Fibroblast of skin of right quadriceps (primary cell): ENCODE results near the gene SLC3A2.
A peak's percentile ranks its signal among the peaks of the same experiment; 100 is the strongest.

Experiments used
- DNase-seq: peaks from one replicate; pipeline ENCODE4 v3.0.0-alpha.2; 2013

SLC3A2 gene

GRCh38 chr11:62912268-62912667, 31.6 kb downstream of the SLC3A2 start:
- no peak for DNase-seq

- DNase-seq: no peak
Measured at GRCh38 chr11:62914416-62914815, 33.7 kb downstream of the SLC3A2 start.

GRCh38 chr11:62917906-62918502, 37.3 kb downstream of the SLC3A2 start:
- no peak for DNase-seq

- no peak for DNase-seq
Measured at GRCh38 chr11:62918531-62918930, 37.8 kb downstream of the SLC3A2 start.

- DNase-seq: no peak
Measured at GRCh38 chr11:62919476-62919875, 38.8 kb downstream of the SLC3A2 start.

GRCh38 chr11:62919898-62920640, 39.4 kb downstream of the SLC3A2 start:
- DNase-seq: no peak

GRCh38 chr11:62921201-62921572, 40.5 kb downstream of the SLC3A2 start, which contains the start of gene CHRM1:
TSS of gene CHRM1 (minus strand) at chr11:62921363. CDS start at chr11:62911100, 10,263 bp downstream.
- no peak for DNase-seq

- peak; percentile 18 for DNase-seq
Measured at GRCh38 chr11:62921573-62922188, 41.0 kb downstream of the SLC3A2 start.

GRCh38 chr11:62922189-62922589, 41.5 kb downstream of the SLC3A2 start:
- DNase-seq: no peak

GRCh38 chr11:62922653-62923431, 42.1 kb downstream of the SLC3A2 start:
- DNase-seq: no peak

GRCh38 chr11:62923601-62924411, 43.1 kb downstream of the SLC3A2 start:
- DNase-seq: no peak

- DNase-seq: no peak
Measured at GRCh38 chr11:62925308-62925707, 44.6 kb downstream of the SLC3A2 start.

- no peak for DNase-seq
Measured at GRCh38 chr11:62925745-62926679, 45.3 kb downstream of the SLC3A2 start.

- no peak for DNase-seq
Measured at GRCh38 chr11:62926680-62927455, 46.2 kb downstream of the SLC3A2 start.

- DNase-seq: no peak
Measured at GRCh38 chr11:62928011-62928410, 47.3 kb downstream of the SLC3A2 start.

GRCh38 chr11:62930157-62930556, 49.5 kb downstream of the SLC3A2 start:
- no peak for DNase-seq

GRCh38 chr11:62930666-62931065, 50.0 kb downstream of the SLC3A2 start:
- DNase-seq: no peak

GRCh38 chr11:62931499-62932278, 51.0 kb downstream of the SLC3A2 start:
- no peak for DNase-seq

- no peak for DNase-seq
Measured at GRCh38 chr11:62933285-62933684, 52.6 kb downstream of the SLC3A2 start.
